Activated CD4-positive, alpha-beta memory T cell treated with anti-CD3 and anti-CD28 coated beads for 36 hours (primary cell): ENCODE results near the gene CDH5. TPM values are rescaled to one million over a fixed set of nuclear protein-coding genes. Genes with fewer than 3 reads are reported as not detected.

Experiments used
- CTCF ChIA-PET: fragments of 350-600 bp; sonication (Branson Sonifier 250); formaldehyde crosslinking; loops from one replicate; lab custom pipeline; 2021; ENCODE audit warnings: antibody characterized with exemption, inconsistent platforms; lab: Charles Lee
- POLR2A ChIA-PET: fragments of 350-600 bp; sonication (Branson Sonifier 250); formaldehyde crosslinking; loops from one replicate; lab custom pipeline; 2021; ENCODE audit warnings: antibody characterized with exemption; lab: Charles Lee
- DNase-seq: peaks from one replicate; pipeline ENCODE4 v3.0.0-alpha.2; 2020
- H3K27ac Mint-ChIP-seq: one replicate; pipeline ENCODE4 v1.8.0; 2021; ENCODE audit warnings: mixed read lengths
- H3K27me3 Mint-ChIP-seq: one replicate; pipeline ENCODE4 v1.8.0; 2021; ENCODE audit warnings: mixed read lengths
- H3K36me3 Mint-ChIP-seq: one replicate; pipeline ENCODE4 v1.8.0; 2021; ENCODE audit warnings: mixed read lengths
- H3K4me1 Mint-ChIP-seq: one replicate; pipeline ENCODE4 v1.8.0; 2021; ENCODE audit warnings: low read depth, mixed read lengths
- H3K4me3 Mint-ChIP-seq: one replicate; pipeline ENCODE4 v1.8.0; 2021; ENCODE audit warnings: mild to moderate bottlenecking, mixed read lengths
- H3K9me3 Mint-ChIP-seq: one replicate; pipeline ENCODE4 v1.8.0; 2021; ENCODE audit warnings: mixed read lengths
- intact Hi-C: fragments of 100-400 bp; cut with micrococcal nuclease; formaldehyde crosslinking; loops from one replicate; pipeline ENCODE4 v1.15.1; 2023
- total RNA-seq, 2 experiments: library from RNA; stranded (reverse); gene quantifications; one replicate each; pipeline ENCODE4 v1.2.3, GENCODE V29; 2021

Gene CDH5
- total RNA-seq, 2 experiments from 2014 or later: not detected

GRCh38 chr16:66357523-66357928, 9.0 kb upstream of the CDH5 start:
- Mint-ChIP-seq H3K27ac (no peak overlapping the region), H3K9me3 (no peaks in the 10 kb centered on the region), H3K4me1 (peaks cover 5% of the 10 kb centered on the region), H3K27me3 (peaks cover 49% of the 10 kb centered on the region), H3K36me3 (no peaks in the 10 kb centered on the region), H3K4me3 (no peak overlapping the region)
- intact Hi-C loops: loop anchor here (1.0 kb wide), 1 partner anchor 126 kb away; no protein-coding TSS in a partner anchor
- ChIA-PET POLR2A (no interaction called here), CTCF (interaction anchor here (0.7 to 2.8 kb wide), 24 partner anchors 8 to 510 kb away, joined by 3 to 19 read pairs (median 4); partner anchors contain the start of genes CDH5 and CMTM2)
- peak; percentile 27 for DNase-seq

GRCh38 chr16:66358231-66358630, 8.3 kb upstream of the CDH5 start:
- H3K27ac Mint-ChIP-seq: no peak overlapping the region

GRCh38 chr16:66359012-66359411, 7.5 kb upstream of the CDH5 start:
- ChIA-PET CTCF (interaction anchor here (0.8 to 2.0 kb wide), 3 partner anchors 9 to 118 kb away, joined by 4 to 8 read pairs (median 6); no protein-coding TSS in a partner anchor), POLR2A (no interaction called here)
- intact Hi-C loops: no loop called here
- no peaks in the 10 kb centered on the region for H3K9me3 Mint-ChIP-seq
- H3K4me3 Mint-ChIP-seq: no peak overlapping the region
- H3K27ac Mint-ChIP-seq: no peak overlapping the region
- DNase-seq: no peak
- no peaks in the 10 kb centered on the region for H3K36me3 Mint-ChIP-seq
- H3K4me1 Mint-ChIP-seq: peaks cover 5% of the 10 kb centered on the region
- H3K27me3 Mint-ChIP-seq: peaks cover 54% of the 10 kb centered on the region

More at GRCh38 chr16:66358231-66358630, 8.3 kb upstream of the CDH5 start:
- ChIA-PET POLR2A (no interaction called here), CTCF (interaction anchor here (0.6 to 2.8 kb wide), 22 partner anchors 8 to 231 kb away, joined by 3 to 19 read pairs (median 4); partner anchors contain the start of genes CDH5 and CMTM2)
- Mint-ChIP-seq H3K27me3 (peaks cover 53% of the 10 kb centered on the region), H3K36me3 (no peaks in the 10 kb centered on the region), H3K4me1 (peaks cover 5% of the 10 kb centered on the region), H3K9me3 (no peaks in the 10 kb centered on the region), H3K4me3 (no peak overlapping the region)
- no peak for DNase-seq
- intact Hi-C loops: no loop called here

- Mint-ChIP-seq H3K4me1 (no peaks in the 10 kb centered on the region), H3K27ac (no peak overlapping the region), H3K9me3 (no peaks in the 10 kb centered on the region), H3K27me3 (peaks cover 54% of the 10 kb centered on the region), H3K36me3 (no peaks in the 10 kb centered on the region), H3K4me3 (no peak overlapping the region)
- CTCF ChIA-PET: interaction anchor here (0.8 kb wide), 1 partner anchor 14 kb away, joined by 4 read pairs; no protein-coding TSS in a partner anchor
- POLR2A ChIA-PET: no interaction called here
- intact Hi-C loops: no loop called here
- DNase-seq: no peak
These were observed 6.5 kb upstream of the CDH5 start for GRCh38 chr16:66359811-66360608.

- H3K36me3 Mint-ChIP-seq: no peaks in the 10 kb centered on the region
- H3K4me1 Mint-ChIP-seq: no peaks in the 10 kb centered on the region
- no peak for DNase-seq
- ChIA-PET POLR2A (no interaction called here), CTCF (interaction anchor here (0.9 kb wide), 1 partner anchor 16 kb away, joined by 3 read pairs; no protein-coding TSS in a partner anchor)
- peaks cover 61% of the 10 kb centered on the region for H3K27me3 Mint-ChIP-seq
- intact Hi-C loops: no loop called here
- no peak overlapping the region for H3K4me3 Mint-ChIP-seq
- no peak overlapping the region for H3K27ac Mint-ChIP-seq
- no peaks in the 10 kb centered on the region for H3K9me3 Mint-ChIP-seq
These were observed 5.7 kb upstream of the CDH5 start for GRCh38 chr16:66360624-66361324.

- CTCF ChIA-PET: interaction anchor here (2.6 kb wide), 1 partner anchor 17 kb away, joined by 12 read pairs; no protein-coding TSS in a partner anchor
- Mint-ChIP-seq H3K27me3 (peaks cover 61% of the 10 kb centered on the region), H3K4me1 (no peaks in the 10 kb centered on the region), H3K27ac (no peak overlapping the region), H3K36me3 (no peaks in the 10 kb centered on the region), H3K4me3 (no peak overlapping the region), H3K9me3 (no peaks in the 10 kb centered on the region)
- no peak for DNase-seq
- POLR2A ChIA-PET: no interaction called here
- intact Hi-C loops: no loop called here
These were observed 4.8 kb upstream of the CDH5 start for GRCh38 chr16:66361604-66362135.

- intact Hi-C loops: no loop called here
- CTCF ChIA-PET: interaction anchor here (2.6 kb wide), 1 partner anchor 19 kb away, joined by 12 read pairs; no protein-coding TSS in a partner anchor
- no peaks in the 10 kb centered on the region for H3K9me3 Mint-ChIP-seq
- H3K4me3 Mint-ChIP-seq: no peak overlapping the region
- H3K4me1 Mint-ChIP-seq: no peaks in the 10 kb centered on the region
- DNase-seq: no peak
- POLR2A ChIA-PET: no interaction called here
- H3K27ac Mint-ChIP-seq: no peak overlapping the region
- H3K36me3 Mint-ChIP-seq: no peaks in the 10 kb centered on the region
- peaks cover 53% of the 10 kb centered on the region for H3K27me3 Mint-ChIP-seq
These were observed 3.2 kb upstream of the CDH5 start for GRCh38 chr16:66363211-66363777.

- ChIA-PET POLR2A (no interaction called here), CTCF (interaction anchor here (2.5 to 2.6 kb wide), 2 partner anchors 7 to 20 kb away, joined by 8 to 12 read pairs; no protein-coding TSS in a partner anchor)
- intact Hi-C loops: no loop called here
- Mint-ChIP-seq H3K27ac (no peak overlapping the region), H3K27me3 (peaks cover 50% of the 10 kb centered on the region), H3K4me1 (no peaks in the 10 kb centered on the region), H3K9me3 (no peaks in the 10 kb centered on the region), H3K36me3 (no peaks in the 10 kb centered on the region), H3K4me3 (no peak overlapping the region)
- DNase-seq: no peak
These were observed 2.2 kb upstream of the CDH5 start for GRCh38 chr16:66364117-66364958.

- H3K27ac Mint-ChIP-seq: no peak overlapping the region
- no peaks in the 10 kb centered on the region for H3K9me3 Mint-ChIP-seq
- DNase-seq: no peak
- H3K36me3 Mint-ChIP-seq: no peaks in the 10 kb centered on the region
- H3K27me3 Mint-ChIP-seq: peaks cover 45% of the 10 kb centered on the region
- ChIA-PET CTCF (interaction anchor here (2.5 kb wide), 1 partner anchor 7 kb away, joined by 8 read pairs; no protein-coding TSS in a partner anchor), POLR2A (no interaction called here)
- H3K4me1 Mint-ChIP-seq: no peaks in the 10 kb centered on the region
- intact Hi-C loops: no loop called here
- H3K4me3 Mint-ChIP-seq: no peak overlapping the region
These were observed 1.6 kb upstream of the CDH5 start for GRCh38 chr16:66364959-66365306.

- ChIA-PET CTCF (interaction anchor here (0.8 to 2.5 kb wide), 4 partner anchors 8 to 23 kb away, joined by 3 to 8 read pairs (median 3); no protein-coding TSS in a partner anchor), POLR2A (no interaction called here)
- no peak overlapping the region for H3K27ac Mint-ChIP-seq
- H3K4me1 Mint-ChIP-seq: no peaks in the 10 kb centered on the region
- no peaks in the 10 kb centered on the region for H3K9me3 Mint-ChIP-seq
- peaks cover 39% of the 10 kb centered on the region for H3K27me3 Mint-ChIP-seq
- H3K36me3 Mint-ChIP-seq: no peaks in the 10 kb centered on the region
- H3K4me3 Mint-ChIP-seq: no peak overlapping the region
- intact Hi-C loops: no loop called here
- no peak for DNase-seq
These were observed 840 bp upstream of the CDH5 start for GRCh38 chr16:66365651-66366050.
